Measurements from ENCODE around the gene CASZ1. TPM values are rescaled to one million over a fixed set of nuclear protein-coding genes. Genes with fewer than 3 reads are reported as not detected.

CASZ1 gene
- total and polyA plus RNA-seq, 12 donors = 2.5 to 35.2 (median 7.0) TPM

GRCh38 chr1:10713614-10714013 lies 82.8 kb downstream of the CASZ1 start:
- WGBS, 4 donors = 78 to 92% (median 89%) methylated on average over 5 to 7 of the region's 7 CpGs
- Histone ChIP-seq H3K27ac (no peak overlapping the region), H3K9me3 (replicated peaks in 1 of 3) (no peaks in the 10 kb centered on the region), H3K4me1 (replicated peaks in 1 of 2) (no peaks in the 10 kb centered on the region), H3K27me3 (no peaks in the 10 kb centered on the region), H3K36me3 (replicated peaks in 1 of 2) (no peaks in the 10 kb centered on the region), H3K4me3 (no peak overlapping the region)
- TF ChIP-seq CTCF (IDR thresholded peaks at IDR 0.05) = no peak
- TF ChIP-seq POLR2A (IDR thresholded peaks at IDR 0.05) = no peak
- no peak for DNase-seq
- intact Hi-C loops (cut with DNase I) = no loop called here

DNA sequence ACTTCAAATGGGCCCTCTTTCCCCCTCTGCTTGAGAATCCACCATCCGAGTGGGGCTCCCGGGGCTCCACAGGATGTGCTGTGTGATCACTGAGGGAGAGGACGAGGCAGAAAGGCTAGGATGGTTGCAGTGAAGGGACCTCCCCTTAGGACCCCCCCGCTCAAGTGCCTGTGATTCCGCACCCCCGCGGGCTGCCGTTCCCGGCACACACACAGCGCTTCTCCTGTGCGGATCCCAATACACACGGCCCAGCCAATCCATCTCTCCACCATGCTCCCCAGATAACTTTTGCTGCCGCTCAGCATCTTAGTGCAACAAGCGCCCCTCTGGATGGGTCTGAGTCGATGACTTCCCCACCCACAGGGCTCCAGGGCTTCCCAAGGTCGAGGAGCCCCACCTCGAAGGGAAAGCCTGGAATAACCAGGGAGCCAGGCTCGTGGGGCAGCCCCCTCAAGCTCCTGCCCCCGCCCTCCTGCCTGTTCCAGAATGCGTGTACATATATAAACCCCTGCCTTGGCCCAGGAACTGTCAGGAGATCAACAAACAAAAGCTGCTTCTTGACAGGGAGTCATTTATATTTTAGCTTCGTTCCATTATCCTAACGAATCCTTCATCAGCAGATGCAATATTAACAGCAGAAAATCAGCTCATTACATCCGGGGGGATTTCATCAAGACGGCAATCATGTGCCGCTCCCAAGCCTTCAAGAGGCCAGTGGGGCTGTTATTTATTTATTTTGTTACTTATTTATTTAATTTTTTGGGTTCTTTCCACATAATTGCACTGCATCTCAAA lies 83.7 kb downstream of the CASZ1 start:
- Histone ChIP-seq H3K4me3 (no peak overlapping the region), H3K9me3 (replicated peaks in 1 of 3) (no peaks in the 10 kb centered on the region), H3K27me3 (no peaks in the 10 kb centered on the region), H3K36me3 (replicated peaks in 1 of 2) (no peaks in the 10 kb centered on the region), H3K27ac (no peak overlapping the region), H3K4me1 (replicated peaks in 1 of 2) (no peaks in the 10 kb centered on the region)
- intact Hi-C loops (cut with DNase I) = no loop called here
- no peak for TF ChIP-seq POLR2A (IDR thresholded peaks at IDR 0.05)
- DNase-seq = no peak
- 75 to 85% (median 80%) methylated on average over 22 to 25 of the region's 25 CpGs for WGBS, 4 donors

- intact Hi-C loops (cut with DNase I) = no loop called here
- DNase-seq = no peak
- Histone ChIP-seq H3K27me3 (no peaks in the 10 kb centered on the region), H3K9me3 (replicated peaks in 1 of 3) (no peaks in the 10 kb centered on the region), H3K4me3 (no peak overlapping the region), H3K4me1 (replicated peaks in 1 of 2) (no peaks in the 10 kb centered on the region), H3K27ac (no peak overlapping the region), H3K36me3 (replicated peaks in 1 of 2) (no peaks in the 10 kb centered on the region)
- no peak for TF ChIP-seq POLR2A (IDR thresholded peaks at IDR 0.05)
- no peak for TF ChIP-seq CTCF (IDR thresholded peaks at IDR 0.05)
- WGBS, 4 donors = 93 to 97% (median 94%) methylated on average over 6 to 7 of the region's 7 CpGs
These were observed 86.0 kb downstream of the CASZ1 start for GRCh38 chr1:10710489-10710888.

DNA sequence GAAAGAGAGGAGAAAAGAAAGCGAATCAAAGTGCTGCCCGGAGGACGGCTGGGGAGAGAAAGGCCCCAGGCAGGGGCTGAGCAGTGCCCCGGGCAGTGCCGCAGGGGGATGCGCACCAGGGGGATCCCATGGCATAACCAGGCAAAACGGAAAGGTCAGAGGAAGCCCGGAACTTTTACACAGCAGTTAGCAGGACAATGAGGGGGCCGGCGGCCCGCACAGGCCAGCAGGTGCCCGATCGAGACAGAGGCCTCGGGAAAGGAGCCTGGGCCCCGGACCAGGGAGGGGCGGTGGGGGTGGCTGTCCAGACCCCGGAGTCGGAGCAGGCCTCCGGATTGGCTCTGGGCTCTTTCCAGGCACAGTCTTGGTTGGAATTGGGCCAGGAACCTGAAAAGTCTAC lies 86.8 kb downstream of the CASZ1 start:
- TF ChIP-seq CTCF (IDR thresholded peaks at IDR 0.05) (no peak), POLR2A (IDR thresholded peaks at IDR 0.05) (no peak)
- no peak overlapping the region for H3K4me3 ChIP-seq
- peaks cover 0 to 2% of the 10 kb centered on the region in 2 donors for H3K4me1 ChIP-seq (replicated peaks in 1 of 2)
- H3K36me3 ChIP-seq (replicated peaks in 1 of 2) = no peaks in the 10 kb centered on the region
- WGBS, 4 donors = 79 to 88% (median 84%) methylated on average over 19 of the region's 19 CpGs
- H3K27me3 ChIP-seq = no peaks in the 10 kb centered on the region
- no peaks in the 10 kb centered on the region for H3K9me3 ChIP-seq (replicated peaks in 1 of 3)
- intact Hi-C loops (cut with DNase I) = no loop called here
- no peak for DNase-seq
- H3K27ac ChIP-seq = no peak overlapping the region

GRCh38 chr1:10709165-10709564 lies 87.3 kb downstream of the CASZ1 start:
- no peaks in the 10 kb centered on the region for H3K9me3 ChIP-seq (replicated peaks in 1 of 3)
- TF ChIP-seq POLR2A (IDR thresholded peaks at IDR 0.05) (no peak), CTCF (IDR thresholded peaks at IDR 0.05) (no peak)
- 73 to 81% (median 77%) methylated on average over 12 to 16 of the region's 16 CpGs for WGBS, 4 donors
- no peak overlapping the region for H3K4me3 ChIP-seq
- no peaks in the 10 kb centered on the region for H3K36me3 ChIP-seq (replicated peaks in 1 of 2)
- H3K4me1 ChIP-seq (replicated peaks in 1 of 2) = peaks cover 0 to 4% of the 10 kb centered on the region in 2 donors
- H3K27me3 ChIP-seq = no peaks in the 10 kb centered on the region
- no peak for DNase-seq
- intact Hi-C loops (cut with DNase I) = no loop called here
- H3K27ac ChIP-seq = no peak overlapping the region

Measured in adrenal gland (tissue), 12 donors.